Measurements from ENCODE around the gene GAPT.

GRCh38 chr5:58444805-58445204 lies 46.4 kb upstream of the GAPT start:
- TF ChIP-seq EZH2 (IDR thresholded peaks at IDR 0.05; ENCODE audit: low read length, missing control alignments): no peak
- no peak for TF ChIP-seq CTCF (conservative IDR thresholded peaks at IDR 0.05 in 1 of 2, IDR thresholded peaks at IDR 0.05 in 1 of 2; ENCODE audit: low read depth in 1 of 2, low read length in 2 of 2)
